ENCODE measurements around the gene ASIP. TPM values are rescaled to one million over a fixed set of nuclear protein-coding genes. Genes with fewer than 3 reads are reported as not detected.

Gene ASIP, protein sequence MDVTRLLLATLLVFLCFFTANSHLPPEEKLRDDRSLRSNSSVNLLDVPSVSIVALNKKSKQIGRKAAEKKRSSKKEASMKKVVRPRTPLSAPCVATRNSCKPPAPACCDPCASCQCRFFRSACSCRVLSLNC
- total RNA-seq = not detected in 2 replicates

DNA sequence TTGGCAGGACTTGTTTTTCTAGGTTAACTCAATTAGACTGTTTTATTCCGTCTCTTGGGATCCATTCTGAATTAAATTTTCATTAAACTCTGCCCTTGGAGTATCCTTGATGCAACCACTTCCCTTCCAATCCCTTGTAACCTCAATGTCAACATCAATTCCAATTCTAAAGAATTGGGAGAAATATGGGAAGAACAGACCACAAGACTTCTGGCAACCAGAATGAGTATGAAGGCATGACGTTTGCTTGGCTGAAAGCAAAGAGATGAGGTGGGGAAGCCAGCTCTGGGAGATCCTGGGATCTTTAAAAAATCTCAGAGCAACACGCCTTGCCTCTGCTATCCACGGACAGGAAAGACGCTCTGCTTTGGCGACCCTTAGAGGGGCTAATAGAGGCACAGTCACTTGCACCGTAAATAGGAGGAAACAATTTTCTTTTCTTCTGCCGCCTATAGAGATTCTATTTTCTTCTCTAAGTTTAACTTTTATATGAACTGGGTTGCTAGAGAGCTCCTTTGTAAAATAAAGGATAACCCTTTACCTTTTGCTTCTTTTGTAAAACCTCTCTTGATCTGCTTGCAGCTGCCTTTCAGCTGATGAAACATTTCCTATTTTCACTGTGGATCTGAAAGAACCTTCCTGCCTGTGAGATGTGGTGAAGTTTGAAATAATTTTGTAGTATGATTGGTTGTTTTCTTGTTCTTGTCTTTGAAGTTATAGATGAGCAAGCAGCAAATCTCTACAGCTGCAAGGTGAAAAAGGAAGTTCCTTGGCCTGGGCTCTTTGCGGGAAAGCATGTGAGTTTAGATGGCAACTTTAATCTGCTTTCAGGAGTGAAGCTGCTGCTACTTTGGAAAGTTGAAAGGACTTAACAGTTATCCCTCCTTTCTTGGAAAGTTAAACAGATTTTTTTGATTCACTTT is at the start of gene ASIP:
ASIP (plus strand) TSS at position 731 of the 923 bp plus-strand sequence. CDS start 18,952 bp downstream, outside the sequence.

DNA sequence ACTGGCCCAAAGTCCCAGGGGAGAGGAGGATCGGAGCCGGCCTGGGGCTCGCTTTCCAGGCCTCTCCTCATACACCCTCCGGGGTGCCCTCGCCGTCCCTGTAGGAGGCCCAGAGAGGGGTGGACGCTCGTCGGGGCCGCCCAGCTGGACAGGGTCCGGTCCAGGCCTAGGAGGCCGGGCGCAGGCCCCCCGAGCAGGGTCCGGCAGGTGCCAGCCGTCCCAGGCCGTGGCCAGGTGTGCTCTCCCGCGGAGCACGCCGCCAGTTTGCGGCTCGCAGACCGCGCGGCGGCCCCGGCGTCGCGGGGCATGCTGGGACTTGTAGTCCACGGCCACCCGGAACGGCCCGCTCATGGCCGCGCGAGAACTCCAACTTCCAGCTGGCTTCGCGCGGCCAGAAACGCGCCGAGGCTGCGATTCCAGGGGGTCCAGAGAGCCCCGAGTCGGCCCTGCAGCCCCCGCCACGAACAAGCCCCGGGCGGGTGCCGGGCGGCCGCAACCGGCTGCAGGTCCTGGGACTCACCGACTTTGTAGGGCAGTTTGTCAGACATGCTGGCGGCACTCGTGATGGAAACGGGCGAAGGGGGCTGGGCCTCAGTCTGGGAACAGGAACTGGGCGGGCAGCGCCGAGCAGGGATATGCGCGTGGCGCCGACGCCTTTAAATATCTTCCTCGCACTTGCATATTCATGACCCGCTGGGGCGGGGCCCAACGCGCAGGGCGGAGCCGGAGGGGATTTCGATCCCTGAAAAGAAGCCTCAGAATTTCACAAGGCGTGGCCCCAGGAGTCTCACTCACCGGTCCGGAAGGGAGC is 61.7 kb downstream of the ASIP start, which contains the start of gene AHCY:
AHCY (minus strand) TSS at position 633 of the 811 bp plus-strand sequence; CDS start at position 548, 85 bp downstream.

Other genes with a start within 250 kb of the ASIP start
- 67.3 and 70.9 TPM in 2 replicates for gene RALY, start 247.5 kb upstream of the ASIP start, total RNA-seq
- gene EIF2S2, start 129.2 kb upstream of the ASIP start, total RNA-seq = 60.3 and 73.3 TPM in 2 replicates
- 53.2 and 83.2 TPM in 2 replicates for gene AHCY, start 61.9 kb downstream of the ASIP start, total RNA-seq
- 53.9 and 67.2 TPM in 2 replicates for gene ITCH, start 121.8 kb downstream of the ASIP start, total RNA-seq